HG02588 (cell line): Measurements from ENCODE around the gene XCL2.
"Not testable (repeated sequence)": the region's sequence is repeated elsewhere in the genome, so short reads cannot be mapped to it uniquely, and the experiment has no call there.

Source experiments
- ATAC-seq: cut with Tn5 transposase; IDR thresholded peaks from one replicate; pipeline ENCODE4 v1.9.1; 2021; ENCODE audit warnings: mild to moderate bottlenecking, moderate library complexity; ENCODE audit not compliant: unreplicated experiment

The XCL2 gene, protein sequence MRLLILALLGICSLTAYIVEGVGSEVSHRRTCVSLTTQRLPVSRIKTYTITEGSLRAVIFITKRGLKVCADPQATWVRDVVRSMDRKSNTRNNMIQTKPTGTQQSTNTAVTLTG

GRCh38 chr1:168543840-168544498, at the start of gene XCL2:
XCL2 (minus strand) TSS chr1:168543997; CDS start chr1:168543964, 33 bp downstream.
- ATAC-seq: not testable (repeated sequence)

DNA sequence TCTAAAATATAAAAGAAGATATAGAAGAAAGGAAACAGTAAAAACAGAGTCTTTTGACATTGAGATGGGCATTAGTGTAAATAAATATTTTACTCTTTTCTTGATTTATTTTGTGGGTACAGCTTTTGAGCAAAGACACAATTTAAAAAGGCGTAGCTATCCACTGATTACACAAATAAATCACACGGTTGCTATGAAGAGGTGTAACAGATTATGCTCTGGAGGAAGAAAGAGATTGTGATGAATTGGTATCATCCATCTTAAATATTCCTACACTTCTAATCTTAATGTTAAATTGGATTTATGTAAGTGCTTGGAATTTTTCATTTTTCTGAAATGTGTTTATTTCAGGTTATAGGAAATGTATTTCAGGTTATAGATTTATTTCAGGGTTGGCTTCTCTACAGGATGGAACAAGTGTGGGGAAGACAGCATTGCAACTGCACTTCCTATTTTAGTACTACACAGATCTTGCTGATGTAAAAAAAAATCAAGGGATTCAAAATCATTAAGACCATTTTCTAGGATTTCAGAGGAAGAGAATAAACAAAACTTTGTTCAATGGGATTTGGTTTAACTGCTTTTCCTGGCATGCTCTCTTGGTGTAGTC, 47.9 kb upstream of the XCL2 start:
- no peak for ATAC-seq

GRCh38 chr1:168591066-168591465, 47.3 kb upstream of the XCL2 start:
- ATAC-seq: no peak

GRCh38 chr1:168589167-168589566, 45.4 kb upstream of the XCL2 start:
- ATAC-seq: no peak

DNA sequence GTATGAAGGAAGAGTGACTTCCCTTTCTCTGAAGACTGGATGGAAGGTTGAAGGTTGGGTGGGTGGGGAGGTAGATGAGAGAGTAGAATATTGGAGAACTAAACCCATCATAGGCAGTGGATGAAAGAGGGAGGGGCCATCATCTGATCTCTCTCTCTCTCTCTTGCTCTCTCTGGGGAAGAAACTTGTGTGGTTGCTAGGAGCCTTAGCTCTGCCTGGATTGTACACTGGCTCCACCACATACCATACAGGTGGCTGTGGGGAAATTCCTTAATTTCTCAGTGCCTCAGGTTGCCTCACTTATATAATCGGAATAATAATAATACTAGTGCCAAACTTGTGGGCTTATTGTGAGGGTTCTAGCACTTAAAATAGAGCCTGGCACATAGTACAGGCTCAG, 42.1 kb upstream of the XCL2 start:
- ATAC-seq: no peak

DNA sequence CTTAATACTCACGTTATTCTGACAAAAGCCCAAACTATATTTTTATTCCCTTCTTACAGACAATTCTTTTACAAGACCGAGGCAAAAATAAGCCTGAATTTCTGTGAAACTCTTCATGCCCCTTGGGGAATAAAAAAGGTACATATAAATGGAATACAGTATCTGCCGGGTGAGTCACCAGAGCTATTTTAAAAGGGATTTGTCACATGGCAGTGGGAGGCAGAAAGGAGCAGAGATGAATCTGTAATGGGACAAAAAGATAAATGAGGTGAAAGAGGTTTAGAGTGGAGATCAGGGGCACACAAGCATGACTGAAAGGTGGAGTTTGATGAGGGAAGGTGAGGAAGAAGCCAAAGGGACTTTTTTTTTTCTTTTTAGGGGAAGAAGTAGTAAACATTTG, 41.4 kb upstream of the XCL2 start:
- no peak for ATAC-seq

GRCh38 chr1:168583571-168583970, 39.8 kb upstream of the XCL2 start:
- no peak for ATAC-seq

- ATAC-seq: no peak
Observed at GRCh38 chr1:168582688-168583336, 39.0 kb upstream of the XCL2 start.

- ATAC-seq: no peak
Observed at GRCh38 chr1:168581817-168582572, 38.2 kb upstream of the XCL2 start.

- not testable (repeated sequence) for ATAC-seq
Observed at GRCh38 chr1:168580991-168581390, 37.2 kb upstream of the XCL2 start.

DNA sequence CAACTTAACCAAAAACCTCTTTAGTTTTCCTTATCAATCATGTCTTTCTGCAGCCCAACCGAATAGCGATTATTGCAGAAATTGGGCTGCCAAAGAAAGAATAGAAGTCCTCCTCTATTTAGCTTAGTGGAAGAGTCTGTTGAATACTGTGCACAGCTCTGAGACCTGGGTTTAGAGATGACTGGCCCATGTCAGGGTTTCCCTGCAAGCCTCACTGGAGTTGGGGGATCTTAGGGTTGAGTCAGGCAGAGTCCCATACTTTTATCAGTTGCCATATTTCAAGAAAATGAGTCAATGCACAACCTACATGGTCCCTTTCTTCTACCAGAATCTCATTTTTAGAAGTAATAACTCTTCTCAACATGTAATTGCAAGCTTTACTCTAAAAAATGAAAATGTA, 36.5 kb upstream of the XCL2 start:
- ATAC-seq: not testable (repeated sequence)

- ATAC-seq: not testable (repeated sequence)
Observed at GRCh38 chr1:168578531-168579185, 34.9 kb upstream of the XCL2 start.

DNA sequence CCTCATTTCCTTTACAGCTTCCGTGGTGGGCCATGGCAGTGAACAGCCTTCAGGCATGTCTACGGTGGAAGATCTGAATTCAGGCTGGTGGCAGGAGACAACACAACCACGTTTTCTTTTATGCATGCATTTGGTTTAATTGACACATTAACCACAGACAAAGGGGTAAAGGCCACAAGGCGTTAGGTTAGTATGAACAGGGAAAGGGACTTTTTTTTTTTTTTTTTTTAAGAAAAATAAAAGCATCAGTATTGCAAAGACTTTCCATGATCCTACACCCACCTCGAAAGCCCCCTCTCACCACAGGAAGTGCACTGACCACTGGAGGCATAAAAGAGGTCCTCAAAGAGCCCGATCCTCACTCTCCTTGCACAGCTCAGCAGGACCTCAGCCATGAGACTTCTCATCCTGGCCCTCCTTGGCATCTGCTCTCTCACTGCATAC, 32.5 kb upstream of the XCL2 start, which contains the start of gene XCL1:
XCL1 (plus strand) TSS at position 361 of the 444 bp plus-strand sequence; CDS start at position 394, 33 bp downstream.
- ATAC-seq: not testable (repeated sequence)

GRCh38 chr1:168574234-168574633, 30.4 kb upstream of the XCL2 start:
- peak; percentile 51 for ATAC-seq

- no peak for ATAC-seq
Observed at GRCh38 chr1:168572633-168573032, 28.8 kb upstream of the XCL2 start.

DNA sequence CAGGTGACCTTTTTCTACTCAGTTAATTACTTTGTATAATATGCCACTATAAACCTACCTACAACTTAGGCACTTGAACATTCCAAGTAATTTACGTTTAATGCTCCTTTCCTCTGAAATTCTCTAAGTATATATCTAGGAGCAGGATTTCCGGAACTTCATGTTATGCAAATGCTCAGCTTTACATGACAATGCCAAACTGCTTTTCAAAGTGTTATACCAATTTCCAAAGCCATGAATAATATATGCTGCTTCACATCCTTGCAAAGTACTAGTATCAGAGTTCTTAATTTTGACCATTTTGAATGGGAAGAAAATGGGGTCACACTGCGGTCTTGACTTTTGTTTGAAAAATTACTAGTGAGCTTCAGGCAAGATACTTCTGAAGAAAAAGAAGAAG, 26.9 kb upstream of the XCL2 start:
- no peak for ATAC-seq

DNA sequence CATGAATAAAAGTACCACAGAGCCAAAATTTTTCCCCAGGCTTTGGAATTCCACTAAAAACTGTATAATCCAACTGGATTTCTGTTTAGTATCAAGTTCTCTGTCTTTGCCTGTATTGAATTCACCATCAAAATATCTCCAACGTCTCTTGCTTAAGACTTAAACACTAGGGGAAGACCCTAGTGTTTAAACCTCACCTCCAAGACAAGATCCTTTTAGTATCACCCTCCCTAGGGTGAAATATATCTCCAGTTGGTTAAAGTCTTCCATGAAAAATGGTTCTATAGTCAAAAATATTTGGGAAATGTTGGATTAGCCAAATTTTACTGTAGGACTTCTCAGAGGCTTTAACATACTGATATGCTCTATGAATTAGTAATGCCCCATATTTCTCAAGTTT, 24.5 kb upstream of the XCL2 start:
- no peak for ATAC-seq

DNA sequence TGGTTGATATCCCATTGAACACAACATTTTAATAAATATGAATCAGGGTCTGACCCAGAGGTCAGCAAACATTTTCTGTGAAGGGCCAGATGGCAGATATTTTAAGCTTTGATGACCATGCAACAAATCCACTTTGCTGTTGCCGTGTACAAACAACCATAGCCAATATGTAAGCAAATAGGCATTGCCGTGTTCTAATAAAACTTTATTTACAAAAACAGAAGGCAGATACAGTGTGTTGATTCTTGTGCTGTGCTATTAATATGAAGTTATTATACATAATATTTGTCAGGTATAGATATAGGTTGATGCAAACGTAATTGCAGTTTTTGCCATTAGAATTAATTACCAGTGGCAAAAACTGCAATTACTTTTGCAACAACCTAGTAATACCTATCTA, 23.8 kb upstream of the XCL2 start:
- no peak for ATAC-seq

DNA sequence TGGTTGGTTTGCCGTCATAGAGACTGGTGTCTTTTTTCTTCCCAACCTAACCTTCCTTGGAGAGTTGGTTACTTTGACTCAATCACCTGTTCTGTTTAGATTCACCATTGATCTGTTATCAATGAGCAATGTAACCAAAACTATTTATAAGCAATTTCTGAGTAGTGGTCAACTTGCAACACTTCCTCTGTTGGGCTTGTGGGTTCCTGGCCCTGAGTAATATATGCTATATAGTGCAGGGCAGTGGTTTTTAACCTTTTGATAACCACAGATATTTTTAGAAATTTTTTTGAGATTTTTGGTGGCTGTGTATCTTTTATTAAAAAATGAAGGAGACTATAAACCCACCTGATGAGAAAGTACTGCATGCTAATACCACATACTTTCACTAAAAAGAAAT, 23.2 kb upstream of the XCL2 start:
- ATAC-seq: no peak

DNA sequence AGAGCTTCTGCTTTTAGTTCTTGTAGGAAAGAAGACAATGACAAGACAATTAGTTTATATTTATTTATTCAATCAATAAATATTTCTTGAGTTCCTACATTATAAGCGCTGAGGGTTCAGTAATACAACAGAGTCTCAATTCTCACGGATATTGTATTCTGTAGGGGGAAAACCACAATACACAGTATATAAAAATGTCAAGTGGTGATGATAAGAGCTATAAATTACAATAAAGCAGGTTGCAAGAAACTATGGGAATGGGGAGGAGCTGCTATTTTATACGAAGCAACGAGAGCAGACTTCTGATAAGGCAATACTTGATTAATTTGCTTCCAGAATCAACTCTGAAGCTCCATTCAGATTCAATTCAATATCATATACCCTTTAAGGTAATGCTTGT, 22.0 kb upstream of the XCL2 start:
- ATAC-seq: no peak

GRCh38 chr1:168561989-168562388, 18.2 kb upstream of the XCL2 start:
- no peak for ATAC-seq
